H9 (cell line): ENCODE data around the gene CASTOR1. TPM values are rescaled to one million over a fixed set of nuclear protein-coding genes. Genes with fewer than 3 reads are reported as not detected.

Source experiments
- DNase-seq: peaks from one replicate; pipeline ENCODE4 v3.0.0-alpha.2; 2017
- H2AFZ ChIP-seq: one replicate; pipeline ENCODE4 v1.6.1; 2013; ENCODE audit warnings: mild to moderate bottlenecking, low read length, control low read depth, moderate library complexity
- H2AK5ac ChIP-seq: 2 replicates; pipeline ENCODE4 v1.6.1; 2013; ENCODE audit warnings: low read length, control low read depth, mixed read lengths; ENCODE audit not compliant: insufficient read length
- H2BK120ac ChIP-seq: one replicate; pipeline ENCODE4 v1.6.1; 2013; ENCODE audit warnings: low read depth, mild to moderate bottlenecking, low read length, control low read depth, inconsistent platforms; ENCODE audit not compliant: poor library complexity, severe bottlenecking
- H2BK12ac ChIP-seq: 2 replicates; pipeline ENCODE4 v1.6.1; 2013; ENCODE audit warnings: low read length, control low read depth, mixed read lengths, low read depth; ENCODE audit not compliant: insufficient read length
- H2BK15ac ChIP-seq: 2 replicates; pipeline ENCODE4 v1.6.1; 2013; ENCODE audit warnings: low read depth, low read length, control low read depth
- H2BK20ac ChIP-seq: one replicate; pipeline ENCODE4 v1.6.1; 2013; ENCODE audit warnings: low read depth, mild to moderate bottlenecking, low read length, control low read depth, inconsistent platforms; ENCODE audit not compliant: poor library complexity, severe bottlenecking
- H2BK5ac ChIP-seq: 2 replicates; pipeline ENCODE4 v1.6.1; 2013; ENCODE audit warnings: low read length, control low read depth, mixed read lengths; ENCODE audit not compliant: insufficient read length
- H3K14ac ChIP-seq: 2 replicates; pipeline ENCODE4 v1.6.1; 2013; ENCODE audit warnings: low read length, control low read depth; ENCODE audit not compliant: insufficient read depth
- H3K18ac ChIP-seq: 2 replicates; pipeline ENCODE4 v1.6.1; 2013; ENCODE audit warnings: low read depth, mild to moderate bottlenecking, mixed read lengths, low read length, control low read depth; ENCODE audit not compliant: insufficient read length
- H3K23ac ChIP-seq: 2 replicates; pipeline ENCODE4 v1.6.1; 2013; ENCODE audit warnings: low read length, control low read depth, mixed read lengths, low read depth; ENCODE audit not compliant: insufficient read length
- H3K23me2 ChIP-seq: 2 replicates; pipeline ENCODE4 v1.6.1; 2013; ENCODE audit warnings: low read depth, mild to moderate bottlenecking, mixed read lengths, low read length, control low read depth; ENCODE audit not compliant: insufficient read length, poor library complexity, severe bottlenecking
- H3K27ac ChIP-seq: 2 replicates; pipeline ENCODE4 v1.5.1; 2013; ENCODE audit warnings: low read length, control low read depth, mixed read lengths, low read depth; ENCODE audit not compliant: insufficient read length
- H3K27me3 ChIP-seq: 2 replicates; pipeline ENCODE4 v1.6.1; 2013; ENCODE audit warnings: low read length, control low read depth, inconsistent platforms; ENCODE audit not compliant: insufficient read depth
- H3K4ac ChIP-seq: 2 replicates; pipeline ENCODE4 v1.6.1; 2013; ENCODE audit warnings: low read depth, mild to moderate bottlenecking, control low read depth, inconsistent platforms, low read length, moderate library complexity
- H3K4me1 ChIP-seq: 2 replicates; pipeline ENCODE4 v1.6.1; 2013; ENCODE audit warnings: low read length, control low read depth, inconsistent platforms; ENCODE audit not compliant: insufficient read depth
- H3K4me2 ChIP-seq: 2 replicates; pipeline ENCODE4 v1.6.1; 2013; ENCODE audit warnings: low read length, control low read depth, mixed read lengths; ENCODE audit not compliant: insufficient read length, insufficient read depth
- H3K56ac ChIP-seq: 2 replicates; pipeline ENCODE4 v1.6.1; 2013; ENCODE audit warnings: low read depth, mild to moderate bottlenecking, mixed read lengths, low read length, control low read depth; ENCODE audit not compliant: insufficient read length
- H3K79me1 ChIP-seq: 2 replicates; pipeline ENCODE4 v1.6.1; 2013; ENCODE audit warnings: low read depth, mild to moderate bottlenecking, moderate library complexity, low read length, control low read depth, inconsistent platforms; ENCODE audit not compliant: insufficient read depth, poor library complexity, severe bottlenecking
- H3K79me2 ChIP-seq: 2 replicates; pipeline ENCODE4 v1.6.1; 2013; ENCODE audit warnings: low read length, control low read depth, inconsistent platforms; ENCODE audit not compliant: insufficient read depth
- H3K9ac ChIP-seq: 2 replicates; pipeline ENCODE4 v1.6.1; 2013; ENCODE audit warnings: low read length, control low read depth, mixed read lengths; ENCODE audit not compliant: insufficient read length; ENCODE audit errors: extremely low read depth
- H3K9me3 ChIP-seq: one replicate; pipeline ENCODE4 v1.6.1; 2013; ENCODE audit warnings: low read depth, low read length, inconsistent platforms; ENCODE audit not compliant: control insufficient read depth
- H3T11ph ChIP-seq: one replicate; pipeline ENCODE4 v1.6.1; 2013; ENCODE audit warnings: mild to moderate bottlenecking, low read length, control low read depth, inconsistent platforms
- H4K20me1 ChIP-seq: one replicate; pipeline ENCODE4 v1.6.1; 2013; ENCODE audit not compliant: control insufficient read depth, insufficient read length, insufficient read depth
- H4K5ac ChIP-seq: 2 replicates; pipeline ENCODE4 v1.6.1; 2013; ENCODE audit warnings: low read depth, mild to moderate bottlenecking, mixed read lengths, low read length, control low read depth; ENCODE audit not compliant: insufficient read length
- H4K8ac ChIP-seq: replicated peaks from 2 replicates; pipeline ENCODE4 v1.6.1; 2013; ENCODE audit warnings: low read length, control low read depth, mixed read lengths, low read depth; ENCODE audit not compliant: insufficient read length
- H4K91ac ChIP-seq: 2 replicates; pipeline ENCODE4 v1.6.1; 2013; ENCODE audit warnings: low read depth, mild to moderate bottlenecking, moderate library complexity, mixed read lengths, low read length, control low read depth; ENCODE audit not compliant: insufficient read length
- H3K27ac Mint-ChIP-seq, 3 experiments: 2 replicates in 2 of 3; 3 replicates in 1 of 3; pipeline ENCODE4 v1.8.0; 2020 to 2021; ENCODE audit warnings: mixed read lengths in 3 of 3, mild to moderate bottlenecking in 1 of 3, moderate library complexity in 1 of 3
- H3K27me3 Mint-ChIP-seq: 2 replicates; pipeline ENCODE4 v1.8.0; 2021; ENCODE audit warnings: low read depth, mild to moderate bottlenecking, moderate library complexity, mixed read lengths
- H3K36me3 Mint-ChIP-seq, 3 experiments: 2 replicates in 2 of 3; 3 replicates in 1 of 3; pipeline ENCODE4 v1.8.0; 2020 to 2021; ENCODE audit warnings: low read depth in 3 of 3, mixed read lengths in 3 of 3; ENCODE audit not compliant: insufficient read depth in 1 of 3
- H3K4me1 Mint-ChIP-seq, 2 experiments: 2 replicates each; pipeline ENCODE4 v1.8.0; 2020; ENCODE audit warnings: mixed read lengths in 2 of 2
- H3K4me3 Mint-ChIP-seq, 2 experiments: 2 replicates in 1 of 2; 3 replicates in 1 of 2; pipeline ENCODE4 v1.8.0; 2020 to 2021; ENCODE audit warnings: mild to moderate bottlenecking in 2 of 2, mixed read lengths in 2 of 2, moderate library complexity in 1 of 2
- H3K9me3 Mint-ChIP-seq, 2 experiments: 2 replicates in 1 of 2; 3 replicates in 1 of 2; pipeline ENCODE4 v1.8.0; 2020; ENCODE audit warnings: mild to moderate bottlenecking in 2 of 2, mixed read lengths in 2 of 2, moderate library complexity in 1 of 2
- CTCF ChIP-seq: fragments of 200-600 bp; sonication (generic); conservative IDR thresholded peaks from 3 replicates; pipeline ENCODE4 v1.8.0; 2021; ENCODE audit warnings: antibody characterized with exemption, mild to moderate bottlenecking
- WGBS: extraction: QIAGEN DNeasy Blood & Tissue Kit; methylation state at CpG from one replicate; pipeline ENCODE4 v1.1.7; 2013; ENCODE audit warnings: missing lambda C conversion rate, low lambda C conversion rate, mixed read lengths; ENCODE audit not compliant: insufficient read length; ENCODE audit errors: extremely low coverage; 5-methylcytosine and 5-hydroxymethylcytosine counted together
- total RNA-seq: library from RNA; stranded (reverse); gene quantifications from 2 replicates; pipeline ENCODE4 v1.2.1, GENCODE V29; 2021

CASTOR1 gene
- total RNA-seq, 1 experiment from 2014 or later, result 8.8 TPM

GRCh38 chr22:30285846-30286200 is 3.5 kb downstream of the CASTOR1 start:
- no peaks in the 10 kb centered on the region for H3K27me3 Mint-ChIP-seq

More at GRCh38 chr22:30285846-30286200, 3.5 kb downstream of the CASTOR1 start:
- Histone ChIP-seq H2BK15ac (no peak overlapping the region), H3K14ac (no peak overlapping the region), H3K23ac (no peak overlapping the region), H3K27me3 (no peaks in the 10 kb centered on the region), H2BK20ac (no peak overlapping the region), H2BK12ac (no peak overlapping the region), H2BK120ac (no peak overlapping the region), H3K79me2 (no peaks in the 10 kb centered on the region), H2AFZ (no peak overlapping the region), H4K91ac (no peak overlapping the region), H4K5ac (no peak overlapping the region), H2AK5ac (no peak overlapping the region), H3K4me2 (no peak overlapping the region), H4K8ac (no peak overlapping the region), H3K27ac (no peak overlapping the region), H3K9me3 (no peaks in the 10 kb centered on the region), H3K23me2 (peaks cover 8% of the 10 kb centered on the region), H3K4ac (no peak overlapping the region), H3K79me1 (no peaks in the 10 kb centered on the region), H2BK5ac (no peak overlapping the region), H3K9ac (no peak overlapping the region), H3K56ac (no peak overlapping the region), H3T11ph (no peak overlapping the region), H3K18ac (no peak overlapping the region), H4K20me1 (no peaks in the 10 kb centered on the region), H3K4me1 (no peaks in the 10 kb centered on the region; the same call in 1 of the 2 replicates)
- no CpG with 5 or more reads among the region's 8 CpGs for WGBS
- peaks cover 5 to 16% of the 10 kb centered on the region in 2 experiments for H3K4me1 Mint-ChIP-seq
- H3K9me3 Mint-ChIP-seq, result no peaks in the 10 kb centered on the region
- no peak for TF ChIP-seq CTCF
- DNase-seq, result no peak
- H3K4me3 Mint-ChIP-seq, result no peak overlapping the region
- H3K27ac Mint-ChIP-seq, result no peak overlapping the region
- H3K36me3 Mint-ChIP-seq, result peaks cover 0 to 2% (median 0%) of the 10 kb centered on the region in 3 experiments; a peak in 1 of 7 replicates
